Loucy (cell line): ENCODE data around the gene ASB16.

ENCODE experiments used
- EZH2phosphoT487 ChIP-seq: fragments of 200-600 bp; IDR thresholded peaks from 2 replicates; pipeline ENCODE4 v1.6.1; 2018; ENCODE audit warnings: antibody characterized with exemption, mild to moderate bottlenecking, moderate library complexity, borderline replicate concordance
- TF ChIP-seq, protein P1 (sequence below): fragments of 200-600 bp; sonication (generic); conservative IDR thresholded peaks from 2 replicates; pipeline ENCODE4 v1.5.1; 2014; ENCODE audit warnings: mild to moderate bottlenecking, antibody characterized with exemption, low read length

DNA sequence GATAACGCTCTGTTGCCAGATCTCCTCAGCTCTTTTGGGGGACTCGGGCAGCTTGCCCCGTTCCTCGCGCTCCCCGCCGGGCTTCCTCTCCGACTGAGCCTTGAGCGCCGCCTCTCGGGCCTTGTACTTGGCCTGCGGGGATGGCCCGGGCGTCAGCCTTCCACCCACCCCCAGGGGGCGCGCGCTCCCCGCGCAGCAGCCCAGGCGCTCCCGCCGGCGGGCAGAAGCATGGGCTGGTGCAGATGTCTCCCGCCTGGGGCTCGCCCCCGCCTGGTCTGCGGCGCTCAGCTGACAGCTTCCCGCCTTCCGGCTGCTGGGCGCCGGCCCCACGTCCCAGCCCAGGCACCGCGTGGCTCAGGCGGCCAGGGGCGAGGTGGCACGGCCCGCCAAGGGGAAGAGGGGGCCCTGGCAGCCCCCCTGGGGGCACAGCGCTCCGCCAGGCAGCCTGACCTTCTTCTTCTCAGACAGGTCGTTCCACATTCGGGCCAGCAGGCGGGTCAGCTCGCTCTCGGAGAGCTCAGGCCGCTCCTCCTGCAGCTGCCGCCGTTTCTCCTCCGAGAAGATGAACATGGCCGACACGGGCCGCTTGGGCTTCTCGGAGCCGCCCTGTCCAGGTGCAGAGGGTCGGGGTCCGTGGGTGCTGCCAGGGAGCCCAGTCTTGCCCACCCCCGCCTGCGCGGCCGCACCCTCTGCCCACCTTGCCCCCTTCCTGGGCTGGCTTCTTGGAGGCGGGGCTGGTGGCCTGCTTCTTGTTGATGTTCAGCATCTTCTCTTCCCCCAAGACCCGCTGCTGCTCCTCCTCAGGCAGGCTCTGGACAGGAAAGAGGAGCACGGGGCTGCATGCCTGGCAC lies 40.1 kb downstream of the ASB16 start:
- TF ChIP-seq, protein P1, sequence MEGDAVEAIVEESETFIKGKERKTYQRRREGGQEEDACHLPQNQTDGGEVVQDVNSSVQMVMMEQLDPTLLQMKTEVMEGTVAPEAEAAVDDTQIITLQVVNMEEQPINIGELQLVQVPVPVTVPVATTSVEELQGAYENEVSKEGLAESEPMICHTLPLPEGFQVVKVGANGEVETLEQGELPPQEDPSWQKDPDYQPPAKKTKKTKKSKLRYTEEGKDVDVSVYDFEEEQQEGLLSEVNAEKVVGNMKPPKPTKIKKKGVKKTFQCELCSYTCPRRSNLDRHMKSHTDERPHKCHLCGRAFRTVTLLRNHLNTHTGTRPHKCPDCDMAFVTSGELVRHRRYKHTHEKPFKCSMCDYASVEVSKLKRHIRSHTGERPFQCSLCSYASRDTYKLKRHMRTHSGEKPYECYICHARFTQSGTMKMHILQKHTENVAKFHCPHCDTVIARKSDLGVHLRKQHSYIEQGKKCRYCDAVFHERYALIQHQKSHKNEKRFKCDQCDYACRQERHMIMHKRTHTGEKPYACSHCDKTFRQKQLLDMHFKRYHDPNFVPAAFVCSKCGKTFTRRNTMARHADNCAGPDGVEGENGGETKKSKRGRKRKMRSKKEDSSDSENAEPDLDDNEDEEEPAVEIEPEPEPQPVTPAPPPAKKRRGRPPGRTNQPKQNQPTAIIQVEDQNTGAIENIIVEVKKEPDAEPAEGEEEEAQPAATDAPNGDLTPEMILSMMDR, result peak; percentile 38
- TF ChIP-seq EZH2phosphoT487, result no peak
